ENCODE results near the gene MRPS34.
A peak's percentile ranks its signal among the peaks of the same experiment; 100 is the strongest.

The MRPS34 gene

GRCh38 chr16:1781254-1781653, 8.3 kb upstream of the MRPS34 start:
- no peak for DNase-seq

GRCh38 chr16:1780677-1781072, 7.7 kb upstream of the MRPS34 start:
- DNase-seq: no peak

GRCh38 chr16:1779741-1780676, 7.1 kb upstream of the MRPS34 start:
- no peak for DNase-seq

- DNase-seq: no peak
Observed at GRCh38 chr16:1779234-1779701, 6.3 kb upstream of the MRPS34 start.

GRCh38 chr16:1778200-1779179, 5.6 kb upstream of the MRPS34 start:
- DNase-seq: no peak

GRCh38 chr16:1777375-1778199, 4.7 kb upstream of the MRPS34 start:
- DNase-seq: no peak

- DNase-seq: no peak
Observed at GRCh38 chr16:1776991-1777374, 4.0 kb upstream of the MRPS34 start.

- no peak for DNase-seq
Observed at GRCh38 chr16:1776672-1776955, 3.7 kb upstream of the MRPS34 start.

GRCh38 chr16:1775846-1776671, 3.1 kb upstream of the MRPS34 start:
- no peak for DNase-seq

GRCh38 chr16:1775006-1775845, 2.3 kb upstream of the MRPS34 start:
- DNase-seq: no peak

GRCh38 chr16:1774448-1774780, 1.5 kb upstream of the MRPS34 start:
- no peak for DNase-seq

GRCh38 chr16:1773703-1774447, 941 bp upstream of the MRPS34 start:
- DNase-seq: no peak

GRCh38 chr16:1772362-1772907, 499 bp downstream of the MRPS34 start, which contains the start of gene EME2:
Gene EME2 (plus strand): TSS chr16:1772810. CDS start chr16:1773228, 418 bp downstream.
- no peak for DNase-seq

- DNase-seq: no peak
Observed at GRCh38 chr16:1771864-1772361, 1.0 kb downstream of the MRPS34 start.

GRCh38 chr16:1771188-1771863, 1.6 kb downstream of the MRPS34 start, which contains the start of gene NME3:
Gene NME3 (minus strand): TSS chr16:1771543. CDS start chr16:1771534, 9 bp downstream.
- DNase-seq: peak; percentile 56

GRCh38 chr16:1770328-1771187, 2.4 kb downstream of the MRPS34 start:
- peak; percentile 61 for DNase-seq

- no peak for DNase-seq
Observed at GRCh38 chr16:1769402-1770300, 3.3 kb downstream of the MRPS34 start.

Data from retina (tissue), 1 donor.